Upper lobe of left lung (tissue), 6 donors: ENCODE results near the gene PTBP1. TPM values are rescaled to one million over a fixed set of nuclear protein-coding genes. Genes with fewer than 3 reads are reported as not detected.
A peak's percentile ranks its signal among the peaks of the same experiment; 100 is the strongest.

Experiments
- ATAC-seq, 2 donors: fragments of 200-7000 bp; cut with Tn5 transposase; one replicate each; pipeline ENCODE4 v1.9.1; 2022; ENCODE audit warnings: mild to moderate bottlenecking in 2 of 2, moderate library complexity in 2 of 2; ENCODE audit not compliant: low FRiP score in 2 of 2
- DNase-seq, 2 donors: peaks; one replicate each; pipeline ENCODE4 v3.0.0-alpha.2; 2019 to 2020
- H3K27ac ChIP-seq, 4 donors: fragments of 200-600 bp; sonication (generic); one replicate each; pipeline ENCODE4 v1.5.1; 2016 to 2019
- H3K27me3 ChIP-seq, 4 donors: fragments of 200-600 bp; sonication (generic); one replicate each; pipeline ENCODE4 v1.5.1; 2017 to 2019
- H3K36me3 ChIP-seq, 4 donors: fragments of 200-600 bp; sonication (generic); one replicate each; pipeline ENCODE4 v1.5.1; 2016 to 2019
- H3K4me1 ChIP-seq, 4 donors: fragments of 200-600 bp; sonication (generic); one replicate each; pipeline ENCODE4 v1.5.1; 2018 to 2019
- H3K4me3 ChIP-seq, 4 donors: fragments of 200-600 bp; sonication (generic); one replicate each; pipeline ENCODE4 v1.5.1; 2017 to 2019; ENCODE audit warnings: mild to moderate bottlenecking in 2 of 4, moderate library complexity in 1 of 4
- H3K9me3 ChIP-seq, 4 donors: fragments of 200-600 bp; sonication (generic); one replicate each; pipeline ENCODE4 v1.5.1; 2018 to 2019
- CTCF ChIP-seq, 6 experiments: fragments of 450-650 bp in 4 of 6; fragments of 200-600 bp in 2 of 6; sonication (generic) in 2 of 6; IDR thresholded peaks; one replicate each; pipeline ENCODE4 v1.5.1; 2016 to 2019; ENCODE audit warnings: antibody characterized with exemption in 6 of 6
- EP300 ChIP-seq, 4 donors: sonication (generic); formaldehyde crosslinking; IDR thresholded peaks; one replicate each; pipeline ENCODE4 v1.5.1; 2017; ENCODE audit warnings: antibody characterized with exemption in 4 of 4, control low read depth in 2 of 4
- POLR2A ChIP-seq, 4 donors: fragments of 450-650 bp; IDR thresholded peaks; one replicate each; pipeline ENCODE4 v1.5.1; 2016 to 2017; ENCODE audit warnings: antibody characterized with exemption in 4 of 4, mild to moderate bottlenecking in 2 of 4
- POLR2AphosphoS5 ChIP-seq, 2 donors: sonication (generic); formaldehyde crosslinking; IDR thresholded peaks; one replicate each; pipeline ENCODE4 v1.5.1; 2017; ENCODE audit warnings: antibody characterized with exemption in 2 of 2
- WGBS, 2 donors: methylation state at CpG; one replicate each; pipeline ENCODE4 v1.1.5; 2017 to 2018; 5-methylcytosine and 5-hydroxymethylcytosine counted together
- total RNA-seq, 6 donors: library from RNA; depleted of rRNA in 4 of 6; stranded (reverse); fragments of >200 nt in 4 of 6; gene quantifications; one replicate each; pipeline versions ENCODE4 v1.1.0 to v1.2.1, GENCODE V29; 2016 to 2021
- donor health status: DM: no; HTN: no; CAD: no; lungs with moderate emphysema.
- donor health status: DM: no; HTN: yes; CAD: no; lungs with severe emphysema.

PTBP1 gene
- total RNA-seq, 6 donors from 2014 or later = 122 to 270 (median 219) TPM

DNA sequence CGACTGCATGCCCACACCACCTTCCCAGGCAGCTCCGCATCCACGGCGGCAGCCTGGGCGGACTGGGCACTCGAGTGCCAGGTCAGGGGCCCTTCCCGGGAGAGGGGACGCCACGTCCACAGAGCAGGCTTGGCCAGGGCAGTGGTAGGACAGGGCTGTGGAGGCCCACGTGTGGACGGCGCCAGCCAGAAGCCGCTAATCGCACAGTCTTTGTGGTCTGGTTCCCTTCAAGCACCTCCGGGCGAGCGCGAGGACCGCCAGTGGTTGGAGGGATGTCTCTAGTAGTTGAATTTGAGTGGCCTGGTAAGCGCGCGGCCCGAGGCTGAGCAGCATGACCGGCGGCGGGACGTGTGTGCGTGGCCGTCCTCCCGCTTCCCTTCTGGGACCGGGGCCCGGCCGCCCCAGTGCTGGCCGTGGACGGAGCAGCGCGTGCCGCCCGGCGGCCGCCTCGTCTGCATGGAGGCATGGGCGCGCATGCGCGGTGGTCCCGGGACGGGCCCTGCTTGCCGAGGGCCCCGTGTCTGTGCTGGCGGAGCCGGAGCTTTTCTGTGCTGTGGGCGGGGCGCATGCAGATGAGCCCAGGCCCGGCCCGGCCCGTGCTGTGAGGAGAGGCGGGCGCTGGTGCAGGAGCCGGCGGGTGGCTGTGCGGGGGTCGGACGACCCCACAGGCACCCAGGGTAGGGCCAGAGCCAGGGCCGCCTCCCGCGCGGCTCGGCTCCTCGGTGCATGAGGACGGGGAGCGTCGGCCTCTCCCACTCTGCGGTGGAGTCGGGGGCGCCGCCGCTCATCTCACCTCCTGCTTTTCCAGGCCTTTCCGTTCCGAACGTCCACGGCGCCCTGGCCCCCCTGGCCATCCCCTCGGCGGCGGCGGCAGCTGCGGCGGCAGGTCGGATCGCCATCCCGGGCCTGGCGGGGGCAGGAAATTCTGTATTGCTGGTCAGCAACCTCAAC is 8.6 kb downstream of the PTBP1 start:
- Histone ChIP-seq H3K9me3 (no peaks in the 10 kb centered on the region), H3K4me1 (peaks cover 25 to 43% (median 29%) of the 10 kb centered on the region in 4 donors), H3K27me3 (no peaks in the 10 kb centered on the region), H3K27ac (no peak overlapping the region), H3K4me3 (no peak overlapping the region), H3K36me3 (peaks cover 73 to 97% (median 86%) of the 10 kb centered on the region in 4 donors)
- 92 to 94% methylated on average over 67 to 80 of the region's 93 CpGs for WGBS, 2 donors
- no peak for ATAC-seq
- no peak for TF ChIP-seq POLR2A (IDR thresholded peaks at IDR 0.05)
- no peak for TF ChIP-seq POLR2AphosphoS5 (IDR thresholded peaks at IDR 0.05)
- no peak for TF ChIP-seq CTCF (IDR thresholded peaks at IDR 0.05)
- TF ChIP-seq EP300 (IDR thresholded peaks at IDR 0.05) = no peak
- DNase-seq = peak in 1 of 2 donors; percentile 84

- Histone ChIP-seq H3K9me3 (no peaks in the 10 kb centered on the region), H3K4me1 (peaks cover 14 to 32% (median 18%) of the 10 kb centered on the region in 4 donors), H3K4me3 (no peak overlapping the region), H3K36me3 (peaks cover 83 to 98% (median 88%) of the 10 kb centered on the region in 4 donors), H3K27me3 (no peaks in the 10 kb centered on the region), H3K27ac (no peak overlapping the region)
- TF ChIP-seq EP300 (IDR thresholded peaks at IDR 0.05) = no peak
- TF ChIP-seq POLR2AphosphoS5 (IDR thresholded peaks at IDR 0.05) = no peak
- ATAC-seq (no peak), DNase-seq (peak in 1 of 2 donors; percentile 75)
- WGBS, 2 donors = 90 to 91% methylated on average over 27 to 34 of the region's 34 CpGs
These were observed 9.7 kb downstream of the PTBP1 start for GRCh38 chr19:806815-807421.

GRCh38 chr19:807627-808422 is 10.6 kb downstream of the PTBP1 start:
- no peak overlapping the region for H3K4me3 ChIP-seq
- TF ChIP-seq POLR2AphosphoS5 (IDR thresholded peaks at IDR 0.05) = no peak
- no peak for TF ChIP-seq CTCF (IDR thresholded peaks at IDR 0.05)
- TF ChIP-seq EP300 (IDR thresholded peaks at IDR 0.05) = no peak
- TF ChIP-seq POLR2A (IDR thresholded peaks at IDR 0.05) = no peak
- no peaks in the 10 kb centered on the region for H3K9me3 ChIP-seq
- WGBS, 2 donors = 92% methylated on average over 43 to 44 of the region's 44 CpGs
- no peak overlapping the region for H3K27ac ChIP-seq
- peaks cover 5 to 23% (median 9%) of the 10 kb centered on the region in 4 donors for H3K4me1 ChIP-seq
- peaks cover 87 to 100% (median 92%) of the 10 kb centered on the region in 4 donors for H3K36me3 ChIP-seq
- peak in 1 of 2 donors; percentile 81 for DNase-seq
- ATAC-seq = no peak
- no peaks in the 10 kb centered on the region for H3K27me3 ChIP-seq

DNA sequence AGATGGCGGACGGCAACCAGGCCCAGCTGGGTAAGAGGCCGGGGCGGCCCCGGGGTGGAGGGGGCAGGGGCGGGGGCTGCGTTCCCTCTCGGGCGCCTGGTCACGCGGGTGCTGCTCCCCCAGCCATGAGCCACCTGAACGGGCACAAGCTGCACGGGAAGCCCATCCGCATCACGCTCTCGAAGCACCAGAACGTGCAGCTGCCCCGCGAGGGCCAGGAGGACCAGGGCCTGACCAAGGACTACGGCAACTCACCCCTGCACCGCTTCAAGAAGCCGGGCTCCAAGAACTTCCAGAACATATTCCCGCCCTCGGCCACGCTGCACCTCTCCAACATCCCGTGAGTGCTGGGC is 11.1 kb downstream of the PTBP1 start:
- TF ChIP-seq CTCF (IDR thresholded peaks at IDR 0.05) = no peak
- TF ChIP-seq POLR2AphosphoS5 (IDR thresholded peaks at IDR 0.05) = no peak
- Histone ChIP-seq H3K4me1 (peaks cover 0 to 17% (median 4%) of the 10 kb centered on the region in 4 donors), H3K4me3 (no peak overlapping the region), H3K36me3 (peaks cover 91 to 100% (median 94%) of the 10 kb centered on the region in 4 donors), H3K27me3 (no peaks in the 10 kb centered on the region), H3K9me3 (no peaks in the 10 kb centered on the region), H3K27ac (no peak overlapping the region)
- ATAC-seq = no peak
- peak in 1 of 2 donors; percentile 83 for DNase-seq
- WGBS, 2 donors = 92 to 100% methylated on average over 7 to 10 of the region's 26 CpGs
